Measurements from ENCODE around the gene CYSLTR2.
"Not testable (repeated sequence)": the region's sequence is repeated elsewhere in the genome, so short reads cannot be mapped to it uniquely, and the experiment has no call there.

DNA sequence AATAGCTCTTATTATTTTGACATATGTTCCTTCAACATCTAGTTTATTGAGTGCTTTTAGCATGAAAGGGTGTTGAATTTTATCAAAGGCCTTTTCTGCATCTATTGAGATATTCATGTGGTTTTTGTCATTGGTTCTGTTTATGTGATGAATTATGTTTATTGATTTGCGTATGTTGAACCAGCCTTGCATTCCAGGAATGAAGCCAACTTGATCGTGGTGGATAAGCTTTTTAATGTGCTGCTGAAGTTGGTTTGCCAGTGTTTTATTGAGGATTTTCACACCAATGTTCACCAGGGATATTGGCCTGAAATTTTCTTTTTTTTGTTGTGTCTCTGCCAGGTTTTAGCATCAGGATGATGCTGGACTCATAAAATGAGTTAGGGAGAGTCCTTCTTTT lies 17.7 kb downstream of the CYSLTR2 start:
- TF ChIP-seq, protein P1, sequence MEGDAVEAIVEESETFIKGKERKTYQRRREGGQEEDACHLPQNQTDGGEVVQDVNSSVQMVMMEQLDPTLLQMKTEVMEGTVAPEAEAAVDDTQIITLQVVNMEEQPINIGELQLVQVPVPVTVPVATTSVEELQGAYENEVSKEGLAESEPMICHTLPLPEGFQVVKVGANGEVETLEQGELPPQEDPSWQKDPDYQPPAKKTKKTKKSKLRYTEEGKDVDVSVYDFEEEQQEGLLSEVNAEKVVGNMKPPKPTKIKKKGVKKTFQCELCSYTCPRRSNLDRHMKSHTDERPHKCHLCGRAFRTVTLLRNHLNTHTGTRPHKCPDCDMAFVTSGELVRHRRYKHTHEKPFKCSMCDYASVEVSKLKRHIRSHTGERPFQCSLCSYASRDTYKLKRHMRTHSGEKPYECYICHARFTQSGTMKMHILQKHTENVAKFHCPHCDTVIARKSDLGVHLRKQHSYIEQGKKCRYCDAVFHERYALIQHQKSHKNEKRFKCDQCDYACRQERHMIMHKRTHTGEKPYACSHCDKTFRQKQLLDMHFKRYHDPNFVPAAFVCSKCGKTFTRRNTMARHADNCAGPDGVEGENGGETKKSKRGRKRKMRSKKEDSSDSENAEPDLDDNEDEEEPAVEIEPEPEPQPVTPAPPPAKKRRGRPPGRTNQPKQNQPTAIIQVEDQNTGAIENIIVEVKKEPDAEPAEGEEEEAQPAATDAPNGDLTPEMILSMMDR (conservative IDR thresholded peaks at IDR 0.05; ENCODE audit: low read depth, low read length): not testable (repeated sequence)
- TF ChIP-seq EZH2 (IDR thresholded peaks at IDR 0.05; ENCODE audit: low read length, unreplicated experiment); EZH2phosphoT487 (IDR thresholded peaks at IDR 0.05; ENCODE audit: borderline replicate concordance, low read length): not testable (repeated sequence)

All from PC-3 (cell line).